G401.6 (cell line): ENCODE data around the gene SSPN.
"Not testable (repeated sequence)": the region's sequence is repeated elsewhere in the genome, so short reads cannot be mapped to it uniquely, and the experiment has no call there.

ENCODE experiments used
- FAIRE-seq: peaks from 2 replicates; lab custom pipeline; 2012; peaks lifted over from hg19 to GRCh38; lab: Jason Lieb, UNC

SSPN gene

GRCh38 chr12:26229910-26230309, 34.5 kb downstream of the SSPN start:
- FAIRE-seq: no peak

- no peak for FAIRE-seq
Observed at GRCh38 chr12:26231470-26231869, 36.1 kb downstream of the SSPN start.

- FAIRE-seq: no peak
Observed at GRCh38 chr12:26231921-26232320, 36.5 kb downstream of the SSPN start.

GRCh38 chr12:26233631-26234030, 38.3 kb downstream of the SSPN start:
- FAIRE-seq: no peak

DNA sequence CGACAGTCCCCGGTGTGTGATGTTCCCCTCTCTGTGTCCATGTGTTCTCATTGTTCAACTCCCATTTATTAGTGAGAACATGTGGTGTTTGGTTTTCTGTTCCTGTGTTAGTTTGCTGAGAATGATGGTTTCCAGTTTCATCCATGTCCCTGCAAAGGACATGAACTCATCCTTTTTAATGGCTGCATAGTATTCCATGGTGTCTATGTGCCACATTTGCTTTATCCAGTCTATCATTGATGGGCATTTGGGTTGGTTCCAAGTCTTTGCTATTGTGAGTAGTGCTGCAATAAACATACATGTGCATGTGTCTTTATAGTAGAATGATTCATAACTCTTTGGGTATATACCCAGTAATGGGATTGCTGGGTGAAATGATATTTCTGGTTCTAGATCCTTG, 40.1 kb downstream of the SSPN start:
- FAIRE-seq: not testable (repeated sequence)

- FAIRE-seq: no peak
Observed at GRCh38 chr12:26238341-26239121, 43.2 kb downstream of the SSPN start.

DNA sequence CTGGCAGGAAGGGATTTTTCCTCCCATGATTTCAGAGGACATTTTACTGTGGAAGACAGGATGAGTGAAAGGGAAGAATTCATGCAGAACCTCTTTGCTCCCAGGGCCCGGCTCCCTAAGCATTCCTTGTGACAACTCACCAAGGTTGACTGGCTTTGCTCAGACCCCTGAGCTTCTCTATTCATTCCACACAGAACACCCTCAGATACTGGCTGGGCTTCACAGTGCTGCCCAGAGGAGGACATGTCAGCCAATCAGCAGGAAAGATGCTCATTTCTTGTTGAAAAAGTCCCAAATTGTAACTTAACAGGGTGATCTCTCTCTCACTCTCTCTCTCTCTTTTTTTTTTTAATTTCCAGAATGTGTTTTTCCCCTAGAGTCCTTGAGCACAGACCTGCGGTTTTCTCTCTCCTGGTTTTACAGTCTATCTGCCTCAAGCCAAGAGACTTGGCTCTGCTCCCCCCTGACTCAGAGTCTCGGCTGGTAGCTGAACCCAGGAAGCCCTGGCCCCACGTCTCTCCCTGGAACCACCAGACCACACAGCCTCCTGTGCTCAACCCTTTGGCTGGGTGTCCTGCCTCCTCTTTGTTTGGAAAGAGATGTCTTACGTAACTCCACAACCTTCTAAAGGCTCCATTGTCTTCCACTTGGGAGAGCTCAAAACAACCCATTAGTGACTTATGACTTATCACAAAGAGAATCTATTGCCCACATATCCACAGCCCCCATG, 43.9 kb downstream of the SSPN start:
- no peak for FAIRE-seq

GRCh38 chr12:26239852-26240815, 44.8 kb downstream of the SSPN start:
- no peak for FAIRE-seq

DNA sequence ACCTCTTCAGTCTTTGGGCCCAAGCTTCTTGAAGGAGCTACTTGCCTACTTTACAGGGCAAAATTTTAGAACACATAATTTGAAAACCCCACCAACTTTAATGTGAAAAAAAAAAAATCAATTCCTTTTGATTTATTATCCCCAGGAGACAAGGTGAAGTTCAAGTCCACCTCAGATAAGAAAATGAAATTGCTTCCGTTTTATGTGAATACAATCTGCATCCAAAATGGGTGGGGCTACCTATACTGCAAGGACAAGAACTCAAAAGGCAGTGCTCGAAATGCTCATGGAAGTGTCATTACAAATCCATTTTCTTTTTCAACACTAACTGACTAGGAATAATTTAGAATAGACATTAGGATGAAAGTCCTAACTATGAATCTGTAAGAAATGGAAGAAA, 45.7 kb downstream of the SSPN start:
- FAIRE-seq: no peak

DNA sequence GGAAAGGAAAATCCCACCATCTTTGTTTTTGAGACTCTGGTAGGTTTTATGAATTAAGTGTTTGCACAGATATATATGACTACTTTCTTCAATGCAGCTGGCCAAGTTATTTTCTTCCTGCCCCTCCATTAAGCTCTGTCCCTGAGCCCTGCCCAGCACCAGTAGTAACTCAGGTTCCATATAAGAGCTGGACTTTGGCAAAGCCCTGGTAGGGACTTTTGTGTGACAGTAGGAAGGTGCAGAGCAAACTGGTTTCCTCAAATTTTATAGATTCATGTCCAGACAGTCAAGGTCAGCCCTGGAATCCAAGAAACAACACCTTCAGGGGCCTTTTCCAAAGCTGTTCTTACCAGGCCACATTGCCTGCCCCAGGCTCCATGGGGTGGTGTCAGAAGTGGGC, 47.3 kb downstream of the SSPN start:
- no peak for FAIRE-seq

GRCh38 chr12:26244503-26244902, 49.1 kb downstream of the SSPN start:
- FAIRE-seq: no peak

DNA sequence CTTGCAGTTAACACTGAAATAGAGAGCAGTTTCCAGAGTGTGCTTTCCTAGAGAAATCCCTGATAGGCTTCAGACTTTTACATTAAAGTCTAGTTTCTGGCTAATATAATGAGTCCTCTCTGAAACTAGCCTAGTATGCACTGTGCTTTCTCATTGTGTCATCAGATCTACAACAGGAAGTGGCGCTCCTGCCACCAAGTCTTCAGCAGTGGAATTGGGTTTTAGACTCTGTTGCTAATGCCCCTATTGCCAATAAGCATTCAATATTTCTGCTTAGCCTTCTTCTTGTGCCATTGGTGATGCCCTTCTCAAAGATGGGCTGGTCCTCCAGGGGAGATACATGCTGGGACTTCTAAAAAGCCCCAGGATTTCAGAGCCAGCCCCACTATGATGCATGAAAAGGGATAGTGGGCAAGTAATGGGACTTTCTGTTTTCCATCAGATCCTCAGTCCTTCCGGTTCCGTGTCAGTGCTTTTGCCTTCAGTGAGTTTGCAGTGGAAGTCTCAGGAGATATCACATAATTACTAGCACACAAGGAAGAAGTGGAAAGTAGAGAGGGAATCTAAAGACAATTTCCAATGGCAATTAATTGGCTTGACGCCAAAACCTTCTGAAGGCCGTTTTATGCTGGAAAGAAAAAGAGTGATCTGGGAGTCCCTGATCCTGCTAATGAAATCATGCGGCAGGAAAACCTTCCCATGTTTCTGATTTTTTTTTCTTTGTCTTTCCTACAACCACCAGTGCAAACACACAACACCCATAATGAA, 50.0 kb downstream of the SSPN start:
- FAIRE-seq: no peak

DNA sequence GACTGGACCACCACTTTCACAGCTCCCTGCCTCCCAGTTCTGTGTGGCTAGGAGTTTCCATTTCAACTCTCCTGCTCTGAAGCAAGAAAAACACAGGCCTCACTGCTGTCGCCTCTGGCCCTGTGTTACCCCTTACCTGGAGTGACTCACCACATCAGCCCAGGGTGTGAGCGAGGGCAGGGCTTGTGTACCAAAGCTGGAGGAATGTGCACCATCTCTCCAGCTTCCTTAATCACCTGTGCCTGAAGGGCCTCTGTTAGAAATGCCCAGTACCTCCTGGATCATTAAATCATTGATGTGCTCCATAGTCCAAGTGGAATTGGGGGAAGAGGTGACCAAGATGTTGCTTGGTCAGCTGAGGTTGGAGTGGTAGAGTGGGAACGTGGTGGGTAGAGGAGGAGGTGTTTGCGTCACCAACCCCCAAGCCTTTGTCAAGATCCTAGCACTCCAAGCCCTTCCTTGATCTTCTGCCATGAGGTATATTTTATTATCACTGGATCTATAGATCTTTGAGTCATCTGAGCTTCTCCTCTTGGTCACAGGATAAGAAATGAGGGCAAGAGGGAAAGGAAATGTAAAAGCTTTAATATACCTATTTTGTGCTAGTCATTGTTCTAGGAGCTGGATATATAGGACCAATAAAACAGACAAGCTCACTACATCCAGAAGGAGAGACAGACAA, 51.3 kb downstream of the SSPN start:
- no peak for FAIRE-seq

DNA sequence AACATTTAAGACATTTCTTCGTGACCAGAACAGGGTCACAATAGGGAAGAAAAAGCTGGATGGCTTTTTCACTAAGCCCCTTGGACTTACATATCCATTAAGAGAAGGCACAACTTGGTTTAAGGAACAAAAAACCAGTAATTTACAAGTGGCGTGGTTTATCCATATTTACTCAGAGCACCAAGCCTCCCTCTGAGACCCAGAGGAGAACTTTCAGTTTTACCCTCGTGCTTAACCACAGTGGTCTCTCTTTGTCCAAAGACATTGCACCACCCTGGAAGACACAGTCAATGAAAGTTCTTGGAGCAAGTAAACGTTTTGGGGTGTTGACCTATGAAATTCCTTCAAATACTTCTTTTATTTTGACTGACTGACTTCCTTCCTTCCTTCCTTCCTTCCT, 52.5 kb downstream of the SSPN start:
- FAIRE-seq: no peak

GRCh38 chr12:26250801-26251200, 55.4 kb downstream of the SSPN start:
- FAIRE-seq: no peak

DNA sequence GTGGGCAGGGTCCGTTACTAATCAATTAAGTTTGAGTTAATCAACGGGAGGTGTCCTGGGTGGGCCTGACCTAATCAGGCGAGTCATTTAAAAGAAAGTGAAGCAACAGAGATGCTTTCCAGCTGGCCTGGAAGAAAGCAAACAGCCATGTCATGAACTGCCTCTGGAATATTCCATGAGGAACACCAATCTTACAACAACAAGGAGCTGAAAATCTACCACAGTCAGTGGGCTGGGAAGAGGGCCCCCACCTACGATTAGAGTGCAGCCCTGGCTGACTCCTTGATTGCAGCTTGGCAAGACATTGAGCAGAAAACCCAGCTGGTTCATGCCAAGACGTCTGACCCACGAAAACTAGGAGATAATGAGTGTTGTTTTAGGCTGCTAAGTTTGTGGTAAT, 56.2 kb downstream of the SSPN start:
- FAIRE-seq: no peak

- peak; percentile 23 for FAIRE-seq
Observed at GRCh38 chr12:26252946-26253345, 57.6 kb downstream of the SSPN start.

- no peak for FAIRE-seq
Observed at GRCh38 chr12:26255893-26256645, 60.7 kb downstream of the SSPN start.

DNA sequence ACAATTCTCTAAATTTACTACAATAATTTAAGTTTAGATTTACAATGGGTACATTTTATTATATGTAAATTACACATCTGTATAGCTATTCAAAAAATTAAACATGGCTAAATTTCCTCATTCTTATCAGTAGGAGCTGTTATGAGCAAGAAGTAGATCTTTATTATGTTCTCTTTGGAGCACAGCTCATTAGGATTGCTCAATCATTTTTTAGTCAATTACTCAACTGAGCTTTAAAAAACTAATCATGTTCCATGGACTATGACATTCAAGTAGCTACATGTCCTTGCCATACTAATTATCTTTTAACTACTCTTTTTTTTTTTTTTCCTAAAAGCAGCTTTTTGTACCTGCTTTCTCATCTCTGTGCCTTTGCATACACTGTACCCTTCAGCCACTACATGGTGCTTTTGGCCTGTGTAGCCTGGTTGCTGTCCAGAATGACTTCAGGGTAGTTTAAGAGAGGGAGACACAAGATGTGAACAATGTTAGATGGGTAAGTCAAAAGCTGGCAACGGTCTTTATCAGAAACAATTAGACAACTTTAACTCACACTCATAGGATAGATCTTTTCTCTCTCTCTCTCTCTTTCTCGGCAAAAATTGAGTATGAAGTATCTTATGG, 69.0 kb downstream of the SSPN start:
- FAIRE-seq: no peak

DNA sequence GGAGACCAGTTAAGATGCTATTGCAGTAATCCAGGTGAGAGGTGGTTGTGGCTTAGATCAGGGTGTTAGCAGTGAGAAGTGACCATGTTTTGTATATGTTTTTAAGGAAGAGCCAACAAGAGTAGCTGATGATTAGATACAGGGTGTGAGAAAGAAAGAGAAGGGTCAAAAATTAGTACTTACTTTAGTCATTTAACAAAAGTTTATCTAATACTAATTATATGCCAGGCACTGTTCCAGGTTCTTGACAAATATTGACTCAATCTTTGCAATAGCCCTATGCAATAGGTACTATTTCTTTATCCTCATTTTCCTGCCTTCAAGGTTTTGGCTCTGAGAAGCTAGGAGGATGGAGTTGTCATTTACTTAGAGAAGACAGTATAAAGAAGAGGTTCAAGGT, 70.2 kb downstream of the SSPN start:
- no peak for FAIRE-seq
